ENCODE results near the gene MICU1.

GRCh38 chr10:72484521-72484920 lies 141.4 kb downstream of the MICU1 start:
- TF ChIP-seq, protein P1, sequence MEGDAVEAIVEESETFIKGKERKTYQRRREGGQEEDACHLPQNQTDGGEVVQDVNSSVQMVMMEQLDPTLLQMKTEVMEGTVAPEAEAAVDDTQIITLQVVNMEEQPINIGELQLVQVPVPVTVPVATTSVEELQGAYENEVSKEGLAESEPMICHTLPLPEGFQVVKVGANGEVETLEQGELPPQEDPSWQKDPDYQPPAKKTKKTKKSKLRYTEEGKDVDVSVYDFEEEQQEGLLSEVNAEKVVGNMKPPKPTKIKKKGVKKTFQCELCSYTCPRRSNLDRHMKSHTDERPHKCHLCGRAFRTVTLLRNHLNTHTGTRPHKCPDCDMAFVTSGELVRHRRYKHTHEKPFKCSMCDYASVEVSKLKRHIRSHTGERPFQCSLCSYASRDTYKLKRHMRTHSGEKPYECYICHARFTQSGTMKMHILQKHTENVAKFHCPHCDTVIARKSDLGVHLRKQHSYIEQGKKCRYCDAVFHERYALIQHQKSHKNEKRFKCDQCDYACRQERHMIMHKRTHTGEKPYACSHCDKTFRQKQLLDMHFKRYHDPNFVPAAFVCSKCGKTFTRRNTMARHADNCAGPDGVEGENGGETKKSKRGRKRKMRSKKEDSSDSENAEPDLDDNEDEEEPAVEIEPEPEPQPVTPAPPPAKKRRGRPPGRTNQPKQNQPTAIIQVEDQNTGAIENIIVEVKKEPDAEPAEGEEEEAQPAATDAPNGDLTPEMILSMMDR (conservative IDR thresholded peaks at IDR 0.05; ENCODE audit: low read length) = no peak
- TF ChIP-seq EZH2phosphoT487 (IDR thresholded peaks at IDR 0.05; ENCODE audit: borderline replicate concordance, low read depth, low read length) = no peak

Data from OCI-LY7 (cell line).